ENCODE results near the gene GNLY. TPM values are rescaled to one million over a fixed set of nuclear protein-coding genes. Genes with fewer than 3 reads are reported as not detected.

GNLY gene
- total RNA-seq, 2 donors from 2014 or later = 9.9 to 14.8 TPM

DNA sequence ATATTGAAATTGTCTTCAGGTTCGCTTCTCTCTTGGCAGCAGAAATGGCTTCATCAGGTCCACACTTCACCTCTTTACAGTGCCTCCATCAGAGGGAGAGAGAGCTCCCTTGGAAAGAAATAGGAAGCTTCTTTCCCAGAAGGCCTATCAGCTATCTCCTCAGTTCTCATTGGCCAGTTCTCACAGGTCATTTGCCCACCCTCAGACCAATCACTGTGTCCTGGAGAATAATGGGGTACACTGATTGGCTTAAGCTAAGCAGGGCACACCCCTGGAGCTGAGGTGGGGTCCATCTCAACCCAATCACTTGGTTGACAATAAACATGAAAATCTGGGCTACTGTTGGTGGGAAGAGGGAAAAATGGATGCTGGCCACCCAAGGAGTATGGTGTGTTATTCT, 5.2 kb downstream of the GNLY start:
- Mint-ChIP-seq H3K27ac (no peak overlapping the region), H3K4me1 (peaks cover 17% of the 10 kb centered on the region), H3K27me3 (peaks cover 6% of the 10 kb centered on the region), H3K36me3 (ENCODE audit: low read depth) (no peaks in the 10 kb centered on the region), H3K4me3 (no peak overlapping the region)
- DNase-seq (no peak), ATAC-seq (no peak)
- no peaks in the 10 kb centered on the region for H3K9me3 ChIP-seq (ENCODE audit: control insufficient read depth, low read length, poor library complexity, severe bottlenecking)

DNA sequence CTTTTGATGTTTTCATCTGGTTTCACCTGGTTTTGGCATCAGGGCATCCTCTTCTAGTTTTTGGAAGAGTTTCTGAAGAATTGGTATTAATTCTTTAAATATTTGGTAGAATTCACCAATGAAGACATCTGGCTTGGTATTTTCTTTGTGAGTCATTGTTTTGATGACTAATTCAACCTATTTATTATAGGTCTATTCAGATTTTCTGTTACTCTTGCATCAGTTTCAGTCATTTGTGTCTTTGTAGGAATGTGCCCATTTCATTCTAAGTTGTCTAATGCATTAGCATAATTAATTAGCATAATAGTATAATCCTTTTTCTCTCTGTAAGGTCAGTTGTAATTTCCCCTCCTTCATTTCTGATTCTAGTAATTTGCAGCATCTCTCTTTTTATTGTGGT, 8.0 kb downstream of the GNLY start:
- ATAC-seq (no peak), DNase-seq (no peak)
- Mint-ChIP-seq H3K27me3 (peaks cover 22% of the 10 kb centered on the region), H3K36me3 (ENCODE audit: low read depth) (no peaks in the 10 kb centered on the region), H3K27ac (peak overlapping the region; percentile 34), H3K4me1 (peaks cover 33% of the 10 kb centered on the region), H3K4me3 (no peak overlapping the region)
- no peaks in the 10 kb centered on the region for H3K9me3 ChIP-seq (ENCODE audit: control insufficient read depth, low read length, poor library complexity, severe bottlenecking)

DNA sequence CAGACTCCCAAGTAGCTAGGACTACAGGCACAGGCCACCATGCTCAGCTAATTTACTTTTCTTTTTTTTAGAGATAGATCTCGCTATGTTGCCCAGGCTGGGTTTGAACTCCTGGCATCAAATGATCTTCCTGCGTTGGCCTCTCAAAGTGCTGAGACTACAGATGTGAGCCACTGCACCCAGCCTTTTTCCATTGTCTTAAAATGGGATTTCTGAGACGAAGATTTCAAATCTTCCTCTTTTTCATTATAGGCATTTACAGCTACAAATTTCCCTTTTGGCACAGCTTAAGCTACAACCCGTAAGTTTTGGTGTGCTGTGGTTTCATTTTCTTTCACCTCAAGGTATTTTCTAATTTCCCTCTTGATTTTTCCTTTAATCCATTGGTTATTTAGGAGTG, 8.6 kb downstream of the GNLY start:
- Mint-ChIP-seq H3K36me3 (ENCODE audit: low read depth) (no peaks in the 10 kb centered on the region), H3K4me3 (no peak overlapping the region), H3K27ac (peak overlapping the region; percentile 34), H3K4me1 (peaks cover 35% of the 10 kb centered on the region), H3K27me3 (peaks cover 19% of the 10 kb centered on the region)
- DNase-seq (no peak), ATAC-seq (no peak)
- no peaks in the 10 kb centered on the region for H3K9me3 ChIP-seq (ENCODE audit: control insufficient read depth, low read length, poor library complexity, severe bottlenecking)

DNA sequence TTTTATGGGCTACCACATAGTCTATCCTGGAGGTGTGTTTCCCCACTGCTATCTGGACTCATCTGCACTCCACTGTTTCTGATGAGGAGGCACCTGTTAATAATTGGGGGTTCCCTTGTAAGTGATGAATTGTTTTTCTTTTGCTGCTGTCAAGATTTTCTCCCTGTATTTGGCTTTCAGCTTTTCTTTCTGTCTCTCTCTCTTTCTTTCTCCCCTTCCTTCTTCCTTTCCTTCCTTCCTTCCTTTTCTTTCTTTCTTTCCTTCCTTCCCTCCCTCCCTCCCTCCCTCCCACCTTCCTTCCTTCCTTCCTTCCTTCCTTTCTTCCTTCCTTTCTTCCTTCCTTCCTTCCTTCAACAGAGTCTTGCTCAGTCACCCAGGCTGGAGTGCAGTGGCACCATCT, 9.2 kb downstream of the GNLY start:
- peaks cover 35% of the 10 kb centered on the region for H3K4me1 Mint-ChIP-seq
- ATAC-seq = no peak
- H3K9me3 ChIP-seq (ENCODE audit: control insufficient read depth, low read length, poor library complexity, severe bottlenecking) = no peaks in the 10 kb centered on the region
- DNase-seq = no peak
- peaks cover 19% of the 10 kb centered on the region for H3K27me3 Mint-ChIP-seq
- H3K27ac Mint-ChIP-seq = no peak overlapping the region
- no peaks in the 10 kb centered on the region for H3K36me3 Mint-ChIP-seq (ENCODE audit: low read depth)
- no peak overlapping the region for H3K4me3 Mint-ChIP-seq

DNA sequence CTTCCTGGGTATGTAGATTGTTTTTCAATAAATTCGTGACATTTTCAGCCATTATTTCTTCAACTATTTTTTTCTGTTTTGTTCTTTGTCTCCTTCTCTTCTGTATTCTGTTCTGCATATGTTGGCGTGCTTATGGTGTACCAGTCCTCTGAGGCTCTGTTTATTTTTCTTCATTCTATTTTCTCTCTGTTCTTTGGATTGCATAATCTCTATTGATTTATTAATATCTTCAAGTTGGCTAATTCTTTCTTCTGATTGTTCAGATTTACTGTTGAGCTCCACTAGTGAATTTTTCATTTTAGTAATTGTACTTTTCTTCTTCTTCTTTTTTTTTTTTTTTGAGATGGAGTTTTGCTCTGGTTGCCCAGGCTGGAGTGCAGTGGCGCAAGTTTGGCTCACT, 9.9 kb downstream of the GNLY start:
- Mint-ChIP-seq H3K27ac (peak overlapping the region; percentile 86), H3K4me3 (no peak overlapping the region), H3K27me3 (peaks cover 19% of the 10 kb centered on the region), H3K4me1 (peaks cover 35% of the 10 kb centered on the region), H3K36me3 (ENCODE audit: low read depth) (no peaks in the 10 kb centered on the region)
- no peaks in the 10 kb centered on the region for H3K9me3 ChIP-seq (ENCODE audit: control insufficient read depth, low read length, poor library complexity, severe bottlenecking)
- DNase-seq (no peak), ATAC-seq (no peak)

DNA sequence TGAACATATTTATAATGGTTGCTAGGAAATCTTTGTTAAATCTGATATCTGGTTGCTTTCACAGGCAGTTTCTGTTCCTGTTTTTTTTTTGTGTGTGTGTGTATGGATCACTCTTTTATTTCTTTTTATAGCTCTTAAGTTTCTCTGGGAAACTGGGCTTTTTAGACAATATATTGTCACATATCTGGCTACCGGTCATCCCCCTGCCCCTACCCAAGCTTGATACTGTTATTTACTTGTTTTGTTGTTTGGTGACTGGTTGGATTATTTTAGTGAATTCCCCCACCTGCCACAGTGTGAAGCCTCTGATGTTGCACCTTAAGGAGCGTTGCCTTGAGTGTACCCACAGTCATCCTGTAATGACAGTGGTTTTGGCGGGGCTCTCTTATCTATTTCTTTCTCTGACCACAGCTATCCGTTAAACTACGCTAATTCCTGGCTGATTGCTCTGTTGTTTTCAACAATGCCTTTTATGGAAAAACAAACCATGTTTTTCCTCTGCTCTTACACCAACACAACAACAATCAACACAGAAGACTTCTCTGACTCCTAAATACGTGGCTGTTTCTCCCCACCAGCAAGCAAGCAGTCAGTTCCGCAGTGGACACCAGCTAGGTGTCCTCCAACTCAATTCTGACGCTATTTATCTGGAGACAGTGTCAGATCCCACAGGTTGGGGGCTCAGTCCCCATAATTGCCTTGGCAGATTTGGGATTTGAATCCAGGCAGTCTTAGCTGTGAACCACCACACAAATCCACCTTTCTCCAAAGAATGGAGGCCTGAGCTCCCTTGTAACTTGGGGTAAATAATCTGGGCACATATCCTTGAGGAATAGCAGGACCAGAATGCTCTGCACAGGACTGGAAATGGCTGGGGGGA, 10.9 kb downstream of the GNLY start:
- Mint-ChIP-seq H3K27ac (peak overlapping the region; percentile 86), H3K27me3 (peaks cover 19% of the 10 kb centered on the region), H3K36me3 (ENCODE audit: low read depth) (no peaks in the 10 kb centered on the region), H3K4me1 (peaks cover 35% of the 10 kb centered on the region), H3K4me3 (peak overlapping the region; percentile 15)
- ATAC-seq (peak; percentile 44), DNase-seq (no peak)
- no peaks in the 10 kb centered on the region for H3K9me3 ChIP-seq (ENCODE audit: control insufficient read depth, low read length, poor library complexity, severe bottlenecking)

DNA sequence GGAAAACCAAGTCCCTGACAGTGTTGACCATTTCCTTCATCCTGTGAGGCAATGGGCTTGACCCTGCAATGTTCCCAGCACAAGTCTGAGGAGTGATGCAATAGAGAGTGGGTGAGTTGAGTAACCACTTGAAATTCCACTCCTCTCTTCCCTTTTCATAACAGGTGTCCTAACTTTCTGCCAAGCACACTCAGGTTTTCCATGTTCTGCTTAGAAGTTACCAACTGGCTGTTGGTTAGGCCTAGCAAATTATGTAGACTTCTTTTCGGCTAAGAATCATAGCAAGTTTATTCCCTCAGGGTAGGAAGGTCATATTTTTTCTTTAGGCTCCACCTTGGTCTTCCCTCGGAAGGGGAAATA, 11.5 kb downstream of the GNLY start:
- ATAC-seq = no peak
- H3K27me3 Mint-ChIP-seq = peaks cover 24% of the 10 kb centered on the region
- H3K4me1 Mint-ChIP-seq = peaks cover 35% of the 10 kb centered on the region
- no peak overlapping the region for H3K4me3 Mint-ChIP-seq
- H3K9me3 ChIP-seq (ENCODE audit: control insufficient read depth, low read length, poor library complexity, severe bottlenecking) = no peaks in the 10 kb centered on the region
- no peak for DNase-seq
- peak overlapping the region; percentile 86 for H3K27ac Mint-ChIP-seq
- no peaks in the 10 kb centered on the region for H3K36me3 Mint-ChIP-seq (ENCODE audit: low read depth)

DNA sequence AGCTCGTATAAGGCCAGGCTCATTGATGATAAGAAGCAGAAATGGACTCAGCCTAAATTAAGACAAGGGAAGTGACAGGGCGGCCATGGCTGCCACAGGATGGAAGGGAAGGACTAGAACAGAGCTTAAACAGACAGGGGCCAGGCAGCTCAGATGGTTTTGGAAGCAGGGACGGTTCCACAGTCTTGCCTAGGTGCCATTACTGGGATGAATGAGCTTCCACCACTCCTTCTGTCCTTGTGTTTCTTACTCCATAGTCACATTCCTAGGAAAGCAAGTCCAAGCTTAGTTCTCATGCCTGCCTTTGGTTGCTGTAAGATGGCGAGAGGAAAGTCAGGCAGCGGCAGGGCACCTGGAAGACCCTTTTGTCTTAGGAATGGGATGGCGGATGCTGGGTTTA, 11.9 kb downstream of the GNLY start:
- no peaks in the 10 kb centered on the region for H3K9me3 ChIP-seq (ENCODE audit: control insufficient read depth, low read length, poor library complexity, severe bottlenecking)
- DNase-seq = no peak
- Mint-ChIP-seq H3K4me1 (peaks cover 35% of the 10 kb centered on the region), H3K27ac (peak overlapping the region; percentile 86), H3K36me3 (ENCODE audit: low read depth) (no peaks in the 10 kb centered on the region), H3K27me3 (peaks cover 25% of the 10 kb centered on the region), H3K4me3 (no peak overlapping the region)
- no peak for ATAC-seq

DNA sequence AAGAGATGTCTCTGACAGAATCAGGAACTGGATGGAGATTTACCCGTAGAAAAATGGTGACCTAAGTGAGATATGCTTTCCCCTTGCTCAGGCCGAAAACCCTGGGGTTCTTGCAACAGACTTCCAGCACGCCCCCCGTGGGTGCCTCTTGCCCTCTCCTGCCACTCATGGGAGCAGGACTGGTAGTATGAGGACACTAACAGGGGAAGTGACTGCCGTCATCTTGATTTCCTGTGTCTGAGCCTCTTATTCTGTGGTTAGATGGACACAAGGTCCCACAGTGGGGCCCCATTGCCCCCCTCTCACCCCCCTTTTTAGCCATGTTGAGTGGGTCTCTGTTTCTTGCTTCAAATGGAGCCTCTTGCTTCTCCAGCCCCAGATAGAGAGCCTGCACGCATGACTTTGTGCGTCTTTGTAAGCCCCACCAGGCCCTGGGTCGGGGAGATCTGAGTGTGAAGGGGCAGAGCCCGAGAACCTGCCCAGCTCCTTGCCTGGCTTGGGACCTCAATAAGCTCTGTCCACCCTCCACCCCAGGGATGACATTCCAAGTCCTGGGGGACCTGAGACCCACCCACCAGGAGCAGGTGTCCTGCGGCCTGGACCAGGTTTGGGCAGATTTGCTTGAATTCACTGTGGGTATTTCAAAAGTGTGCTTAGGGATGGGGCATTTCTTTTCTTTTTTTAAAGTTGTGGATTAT, 12.6 kb downstream of the GNLY start:
- Mint-ChIP-seq H3K27ac (peak overlapping the region; percentile 81), H3K4me3 (no peak overlapping the region), H3K36me3 (ENCODE audit: low read depth) (no peaks in the 10 kb centered on the region), H3K4me1 (peaks cover 35% of the 10 kb centered on the region), H3K27me3 (peaks cover 30% of the 10 kb centered on the region)
- no peak for DNase-seq
- H3K9me3 ChIP-seq (ENCODE audit: control insufficient read depth, low read length, poor library complexity, severe bottlenecking) = no peaks in the 10 kb centered on the region
- no peak for ATAC-seq

DNA sequence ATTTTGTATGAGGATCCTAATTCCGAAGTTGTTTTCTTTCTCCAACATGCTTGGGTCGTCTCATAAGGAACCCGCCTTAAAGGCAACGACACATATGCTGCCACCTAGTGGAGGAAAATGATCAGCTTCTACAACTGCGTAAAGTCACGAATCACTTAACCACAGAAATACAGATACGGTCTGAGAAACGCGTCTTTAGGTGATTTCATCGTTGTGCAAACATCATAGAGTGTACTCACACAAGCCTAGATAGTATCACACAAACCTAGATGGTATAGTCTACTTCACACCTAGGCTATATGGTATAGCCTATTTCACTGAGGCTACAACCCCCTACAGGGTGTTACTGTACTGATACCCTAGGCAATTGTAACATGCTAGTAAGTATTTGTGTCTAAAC, 13.1 kb downstream of the GNLY start:
- peaks cover 34% of the 10 kb centered on the region for H3K4me1 Mint-ChIP-seq
- no peaks in the 10 kb centered on the region for H3K9me3 ChIP-seq (ENCODE audit: control insufficient read depth, low read length, poor library complexity, severe bottlenecking)
- no peak overlapping the region for H3K4me3 Mint-ChIP-seq
- peak overlapping the region; percentile 81 for H3K27ac Mint-ChIP-seq
- peak; percentile 87 for ATAC-seq
- peak in 1 of 3 donors; percentile 48 for DNase-seq
- no peaks in the 10 kb centered on the region for H3K36me3 Mint-ChIP-seq (ENCODE audit: low read depth)
- H3K27me3 Mint-ChIP-seq = peaks cover 30% of the 10 kb centered on the region

DNA sequence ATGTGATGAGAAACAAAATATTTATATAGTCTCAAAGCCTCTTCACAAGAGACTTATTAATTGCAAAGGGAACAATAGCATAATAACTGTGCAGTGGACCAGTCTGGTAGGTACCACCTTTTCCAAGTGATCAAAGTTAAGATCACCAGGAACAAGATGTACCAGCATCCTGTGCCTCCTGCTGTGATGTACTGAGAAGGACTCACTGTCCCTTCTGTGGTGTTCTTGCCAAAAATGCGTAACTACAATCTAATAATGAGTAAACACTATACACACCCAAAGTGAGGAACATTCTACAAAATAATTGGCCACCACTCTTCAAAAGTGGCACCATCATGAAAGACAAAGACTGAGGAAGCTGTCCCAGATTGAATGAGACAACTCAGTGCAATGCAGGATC, 14.5 kb downstream of the GNLY start:
- H3K36me3 Mint-ChIP-seq (ENCODE audit: low read depth) = no peaks in the 10 kb centered on the region
- H3K4me3 Mint-ChIP-seq = no peak overlapping the region
- DNase-seq (no peak), ATAC-seq (no peak)
- H3K9me3 ChIP-seq (ENCODE audit: control insufficient read depth, low read length, poor library complexity, severe bottlenecking) = no peaks in the 10 kb centered on the region
- H3K27ac Mint-ChIP-seq = no peak overlapping the region
- H3K27me3 Mint-ChIP-seq = peaks cover 30% of the 10 kb centered on the region
- peaks cover 21% of the 10 kb centered on the region for H3K4me1 Mint-ChIP-seq

DNA sequence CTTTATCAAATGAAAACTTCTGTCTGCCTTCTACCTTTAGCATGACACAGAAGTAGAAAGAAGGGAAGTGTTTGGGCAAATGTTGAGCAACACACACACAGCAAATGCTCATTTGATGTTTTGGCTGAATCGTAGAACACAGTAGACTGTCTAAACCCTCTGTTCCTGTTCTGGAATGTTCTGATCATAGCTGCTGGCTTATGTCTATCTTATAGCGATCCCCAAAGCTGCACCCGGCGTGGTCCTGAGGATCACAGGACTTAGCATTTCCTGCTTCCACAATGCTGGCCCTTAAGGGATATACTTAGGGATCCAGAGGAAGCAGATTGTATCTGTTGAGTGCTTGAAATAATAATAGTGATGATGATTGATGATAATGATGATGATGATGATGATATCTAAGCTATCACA, 15.2 kb downstream of the GNLY start:
- ATAC-seq (no peak), DNase-seq (no peak)
- no peaks in the 10 kb centered on the region for H3K36me3 Mint-ChIP-seq (ENCODE audit: low read depth)
- H3K4me1 Mint-ChIP-seq = peaks cover 17% of the 10 kb centered on the region
- no peak overlapping the region for H3K27ac Mint-ChIP-seq
- no peaks in the 10 kb centered on the region for H3K9me3 ChIP-seq (ENCODE audit: control insufficient read depth, low read length, poor library complexity, severe bottlenecking)
- no peak overlapping the region for H3K4me3 Mint-ChIP-seq
- H3K27me3 Mint-ChIP-seq = peaks cover 35% of the 10 kb centered on the region

DNA sequence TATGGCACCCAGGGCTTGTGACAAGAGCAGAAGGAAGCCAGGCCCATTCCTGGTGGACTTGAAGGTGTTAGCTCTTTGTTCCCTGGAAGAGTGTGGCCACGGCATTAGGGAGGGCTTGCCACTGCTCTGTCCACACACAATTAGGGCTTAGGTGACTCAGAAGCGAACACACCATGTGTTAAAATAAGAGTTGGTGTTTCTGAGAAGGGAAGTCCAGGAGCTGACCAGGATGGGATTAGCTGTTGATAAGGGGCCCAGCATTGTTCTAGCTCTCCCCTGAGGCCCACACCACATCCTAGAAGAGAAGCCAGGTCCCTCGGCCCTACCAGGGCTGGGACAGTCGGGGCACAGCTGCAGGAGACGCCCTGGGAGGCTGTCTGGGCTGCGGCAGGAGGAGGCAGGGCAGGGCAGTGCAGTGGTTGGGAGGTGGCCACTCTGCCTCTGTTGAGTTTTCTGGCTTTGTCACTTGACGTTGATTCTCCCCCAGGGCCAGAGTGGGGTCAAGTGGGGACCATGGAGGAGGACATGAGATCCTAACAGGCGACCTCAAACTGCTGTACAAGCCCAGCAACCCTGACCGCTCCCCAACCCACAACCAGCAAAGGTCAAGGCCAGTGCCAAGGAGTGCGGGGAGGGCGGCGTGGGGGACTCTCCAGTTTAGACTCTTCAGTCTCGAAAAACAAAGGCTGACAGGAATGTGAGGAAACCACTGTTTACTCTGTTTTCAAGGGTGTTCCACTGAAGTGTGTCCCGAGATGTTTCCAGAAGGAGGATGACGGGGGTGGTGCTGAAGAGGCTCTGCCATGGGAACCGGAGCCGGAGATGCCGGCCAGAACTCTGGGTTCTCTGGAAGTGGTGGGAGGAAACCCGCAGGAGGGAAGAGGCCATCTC, 16.8 kb downstream of the GNLY start:
- Mint-ChIP-seq H3K27me3 (peaks cover 24% of the 10 kb centered on the region), H3K27ac (no peak overlapping the region), H3K4me3 (no peak overlapping the region), H3K36me3 (ENCODE audit: low read depth) (no peaks in the 10 kb centered on the region), H3K4me1 (peaks cover 10% of the 10 kb centered on the region)
- DNase-seq = no peak
- H3K9me3 ChIP-seq (ENCODE audit: control insufficient read depth, low read length, poor library complexity, severe bottlenecking) = no peaks in the 10 kb centered on the region
- no peak for ATAC-seq

All from T-helper 17 cell (primary cell).